ENCODE results near the gene ZNF331. TPM values are rescaled to one million over a fixed set of nuclear protein-coding genes. Genes with fewer than 3 reads are reported as not detected.
"Not testable (repeated sequence)": the region's sequence is repeated elsewhere in the genome, so short reads cannot be mapped to it uniquely, and the experiment has no call there.

The ZNF331 gene
- polyA plus RNA-seq, 1 donor = 17.1 TPM

GRCh38 chr19:53507523-53508442, 30.2 kb upstream of the ZNF331 start:
- Histone ChIP-seq H3K27ac (ENCODE audit: low read length) (peak overlapping the region; percentile 56), H3K9me3 (ENCODE audit: control insufficient read depth, low read depth, low read length) (no peaks in the 10 kb centered on the region), H3K27me3 (ENCODE audit: control insufficient read depth, insufficient read depth, low read length) (no peaks in the 10 kb centered on the region), H3K4me3 (ENCODE audit: low read length) (no peak overlapping the region), H3K4me1 (ENCODE audit: control insufficient read depth, insufficient read depth, low read length) (peaks cover 23% of the 10 kb centered on the region), H3K36me3 (ENCODE audit: control insufficient read depth, insufficient read depth, low read length) (no peaks in the 10 kb centered on the region)
- DNase-seq = peak; percentile 88 to 92
- no CpG with 5 or more reads among the region's 17 CpGs for WGBS (ENCODE audit: insufficient coverage, low lambda C conversion rate)

- Histone ChIP-seq H3K4me3 (ENCODE audit: low read length) (no peak overlapping the region), H3K36me3 (ENCODE audit: control insufficient read depth, insufficient read depth, low read length) (no peaks in the 10 kb centered on the region), H3K27me3 (ENCODE audit: control insufficient read depth, insufficient read depth, low read length) (no peaks in the 10 kb centered on the region), H3K27ac (ENCODE audit: low read length) (no peak overlapping the region), H3K4me1 (ENCODE audit: control insufficient read depth, insufficient read depth, low read length) (peaks cover 19% of the 10 kb centered on the region), H3K9me3 (ENCODE audit: control insufficient read depth, low read depth, low read length) (no peaks in the 10 kb centered on the region)
- no peak for DNase-seq
- WGBS (ENCODE audit: insufficient coverage, low lambda C conversion rate) = no CpG with 5 or more reads among the region's 3 CpGs
Measured at GRCh38 chr19:53509443-53509842, 28.5 kb upstream of the ZNF331 start.

GRCh38 chr19:53509845-53510244, 28.1 kb upstream of the ZNF331 start:
- H3K4me1 ChIP-seq (ENCODE audit: control insufficient read depth, insufficient read depth, low read length) = peaks cover 15% of the 10 kb centered on the region
- WGBS (ENCODE audit: insufficient coverage, low lambda C conversion rate) = no CpG with 5 or more reads among the region's 5 CpGs
- no peaks in the 10 kb centered on the region for H3K9me3 ChIP-seq (ENCODE audit: control insufficient read depth, low read depth, low read length)
- no peak overlapping the region for H3K27ac ChIP-seq (ENCODE audit: low read length)
- H3K4me3 ChIP-seq (ENCODE audit: low read length) = no peak overlapping the region
- no peaks in the 10 kb centered on the region for H3K27me3 ChIP-seq (ENCODE audit: control insufficient read depth, insufficient read depth, low read length)
- DNase-seq = no peak
- H3K36me3 ChIP-seq (ENCODE audit: control insufficient read depth, insufficient read depth, low read length) = no peaks in the 10 kb centered on the region

- H3K27me3 ChIP-seq (ENCODE audit: control insufficient read depth, insufficient read depth, low read length) = no peaks in the 10 kb centered on the region
- H3K4me3 ChIP-seq (ENCODE audit: low read length) = no peak overlapping the region
- H3K4me1 ChIP-seq (ENCODE audit: control insufficient read depth, insufficient read depth, low read length) = peaks cover 15% of the 10 kb centered on the region
- DNase-seq = no peak
- no peak overlapping the region for H3K27ac ChIP-seq (ENCODE audit: low read length)
- no peaks in the 10 kb centered on the region for H3K9me3 ChIP-seq (ENCODE audit: control insufficient read depth, low read depth, low read length)
- 100% methylated on average over 1 of the region's 2 CpGs for WGBS (ENCODE audit: insufficient coverage, low lambda C conversion rate)
- no peaks in the 10 kb centered on the region for H3K36me3 ChIP-seq (ENCODE audit: control insufficient read depth, insufficient read depth, low read length)
Measured at GRCh38 chr19:53511357-53511756, 26.6 kb upstream of the ZNF331 start.

- Histone ChIP-seq H3K36me3 (ENCODE audit: control insufficient read depth, insufficient read depth, low read length) (no peaks in the 10 kb centered on the region), H3K4me1 (ENCODE audit: control insufficient read depth, insufficient read depth, low read length) (peaks cover 15% of the 10 kb centered on the region), H3K27ac (ENCODE audit: low read length) (no peak overlapping the region), H3K9me3 (ENCODE audit: control insufficient read depth, low read depth, low read length) (no peaks in the 10 kb centered on the region), H3K4me3 (ENCODE audit: low read length) (no peak overlapping the region), H3K27me3 (ENCODE audit: control insufficient read depth, insufficient read depth, low read length) (no peaks in the 10 kb centered on the region)
- WGBS (ENCODE audit: insufficient coverage, low lambda C conversion rate) = 17% methylated on average over 1 of the region's 11 CpGs
- peak; percentile 62 to 69 for DNase-seq
Measured at GRCh38 chr19:53511933-53512374, 26.0 kb upstream of the ZNF331 start.

- not testable (repeated sequence) for H3K36me3 ChIP-seq (ENCODE audit: control insufficient read depth, insufficient read depth, low read length); H3K9me3 ChIP-seq (ENCODE audit: control insufficient read depth, low read depth, low read length); H3K27me3 ChIP-seq (ENCODE audit: control insufficient read depth, insufficient read depth, low read length); H3K4me3 ChIP-seq (ENCODE audit: low read length); DNase-seq; H3K4me1 ChIP-seq (ENCODE audit: control insufficient read depth, insufficient read depth, low read length); H3K27ac ChIP-seq (ENCODE audit: low read length)
- no CpG with 5 or more reads among the region's 3 CpGs for whole genome bisulfite sequencing (ENCODE audit: insufficient coverage, low lambda C conversion rate)
Measured at GRCh38 chr19:53515047-53515446, 22.9 kb upstream of the ZNF331 start.

- H3K27ac ChIP-seq (ENCODE audit: low read length) = peak overlapping the region; percentile 71
- H3K9me3 ChIP-seq (ENCODE audit: control insufficient read depth, low read depth, low read length) = peaks cover 10% of the 10 kb centered on the region
- DNase-seq = peak; percentile 57 to 70
- H3K4me3 ChIP-seq (ENCODE audit: low read length) = no peak overlapping the region
- H3K4me1 ChIP-seq (ENCODE audit: control insufficient read depth, insufficient read depth, low read length) = peaks cover 7% of the 10 kb centered on the region
- whole genome bisulfite sequencing (ENCODE audit: insufficient coverage, low lambda C conversion rate) = no CpG with 5 or more reads among the region's 5 CpGs
- H3K27me3 ChIP-seq (ENCODE audit: control insufficient read depth, insufficient read depth, low read length) = no peaks in the 10 kb centered on the region
- no peaks in the 10 kb centered on the region for H3K36me3 ChIP-seq (ENCODE audit: control insufficient read depth, insufficient read depth, low read length)
Measured at GRCh38 chr19:53517114-53517741, 20.7 kb upstream of the ZNF331 start.

GRCh38 chr19:53518121-53518520, 19.8 kb upstream of the ZNF331 start:
- H3K27me3 ChIP-seq (ENCODE audit: control insufficient read depth, insufficient read depth, low read length) = no peaks in the 10 kb centered on the region
- H3K4me3 ChIP-seq (ENCODE audit: low read length) = no peak overlapping the region
- H3K27ac ChIP-seq (ENCODE audit: low read length) = peak overlapping the region; percentile 71
- DNase-seq = peak; percentile 61 to 70
- H3K9me3 ChIP-seq (ENCODE audit: control insufficient read depth, low read depth, low read length) = peaks cover 10% of the 10 kb centered on the region
- peaks cover 7% of the 10 kb centered on the region for H3K4me1 ChIP-seq (ENCODE audit: control insufficient read depth, insufficient read depth, low read length)
- H3K36me3 ChIP-seq (ENCODE audit: control insufficient read depth, insufficient read depth, low read length) = no peaks in the 10 kb centered on the region
- WGBS (ENCODE audit: insufficient coverage, low lambda C conversion rate) = 80% methylated on average over 1 of the region's 4 CpGs

GRCh38 chr19:53518716-53519115, 19.2 kb upstream of the ZNF331 start:
- DNase-seq = peak in 1 of 2 donors; percentile 6
- WGBS (ENCODE audit: insufficient coverage, low lambda C conversion rate) = no CpG with 5 or more reads among the region's 1 CpG
- Histone ChIP-seq H3K4me3 (ENCODE audit: low read length) (no peak overlapping the region), H3K36me3 (ENCODE audit: control insufficient read depth, insufficient read depth, low read length) (no peaks in the 10 kb centered on the region), H3K4me1 (ENCODE audit: control insufficient read depth, insufficient read depth, low read length) (peaks cover 7% of the 10 kb centered on the region), H3K27me3 (ENCODE audit: control insufficient read depth, insufficient read depth, low read length) (no peaks in the 10 kb centered on the region), H3K9me3 (ENCODE audit: control insufficient read depth, low read depth, low read length) (peaks cover 10% of the 10 kb centered on the region), H3K27ac (ENCODE audit: low read length) (peak overlapping the region; percentile 71)

- Histone ChIP-seq H3K9me3 (ENCODE audit: control insufficient read depth, low read depth, low read length) (peaks cover 10% of the 10 kb centered on the region), H3K4me3 (ENCODE audit: low read length) (no peak overlapping the region), H3K27ac (ENCODE audit: low read length) (no peak overlapping the region), H3K27me3 (ENCODE audit: control insufficient read depth, insufficient read depth, low read length) (no peaks in the 10 kb centered on the region), H3K36me3 (ENCODE audit: control insufficient read depth, insufficient read depth, low read length) (no peaks in the 10 kb centered on the region), H3K4me1 (ENCODE audit: control insufficient read depth, insufficient read depth, low read length) (peaks cover 7% of the 10 kb centered on the region)
- DNase-seq = peak in 1 of 2 donors; percentile 17
- no CpG with 5 or more reads among the region's 7 CpGs for WGBS (ENCODE audit: insufficient coverage, low lambda C conversion rate)
Measured at GRCh38 chr19:53519446-53519845, 18.5 kb upstream of the ZNF331 start.

Measured in large intestine (tissue), 3 donors.